Activated CD4-positive, alpha-beta T cell treated with anti-CD3 and anti-CD28 coated beads, Interleukin-2, Interleukin-6, amounts not matched to agents 100 ng/mL and 50 ng/mL, durations not matched to agents 16 hours and 8 hours (primary cell): Measurements from ENCODE around the gene NADK2.

Source experiments
- DNase-seq: peaks from one replicate; pipeline ENCODE4 v3.0.0-alpha.2; 2020

NADK2 gene

GRCh38 chr5:36246036-36246800 lies 4.5 kb upstream of the NADK2 start:
- DNase-seq = no peak

- no peak for DNase-seq
These were observed 2.4 kb upstream of the NADK2 start for GRCh38 chr5:36244076-36244475.

GRCh38 chr5:36243653-36244052 lies 1.9 kb upstream of the NADK2 start:
- DNase-seq = no peak

GRCh38 chr5:36242534-36243485 lies 1.1 kb upstream of the NADK2 start:
- DNase-seq = no peak

GRCh38 chr5:36240779-36241630 lies 720 bp downstream of the NADK2 start:
- DNase-seq = peak; percentile 43

GRCh38 chr5:36239370-36240293 lies 2.1 kb downstream of the NADK2 start:
- peak; percentile 10 for DNase-seq

GRCh38 chr5:36238502-36239295 lies 3.0 kb downstream of the NADK2 start:
- no peak for DNase-seq

GRCh38 chr5:36237751-36238150 lies 4.0 kb downstream of the NADK2 start:
- DNase-seq = no peak

- no peak for DNase-seq
These were observed 4.9 kb downstream of the NADK2 start for GRCh38 chr5:36236801-36237200.

GRCh38 chr5:36232533-36232932 lies 9.2 kb downstream of the NADK2 start:
- DNase-seq = no peak

GRCh38 chr5:36230151-36230790 lies 11.5 kb downstream of the NADK2 start:
- no peak for DNase-seq

GRCh38 chr5:36228505-36228904 lies 13.2 kb downstream of the NADK2 start:
- no peak for DNase-seq

GRCh38 chr5:36227046-36227445 lies 14.7 kb downstream of the NADK2 start:
- no peak for DNase-seq

- DNase-seq = no peak
These were observed 19.1 kb downstream of the NADK2 start for GRCh38 chr5:36222620-36223019.

- DNase-seq = no peak
These were observed 23.7 kb downstream of the NADK2 start for GRCh38 chr5:36217988-36218387.

- no peak for DNase-seq
These were observed 24.2 kb downstream of the NADK2 start for GRCh38 chr5:36217567-36217966.

GRCh38 chr5:36215910-36216309 lies 25.8 kb downstream of the NADK2 start:
- DNase-seq = no peak

GRCh38 chr5:36214436-36214835 lies 27.3 kb downstream of the NADK2 start:
- DNase-seq = no peak

GRCh38 chr5:36209664-36210063 lies 32.1 kb downstream of the NADK2 start:
- no peak for DNase-seq

GRCh38 chr5:36208786-36209185 lies 32.9 kb downstream of the NADK2 start:
- DNase-seq = no peak
